ENCODE data around the gene DUOXA1.

DNA sequence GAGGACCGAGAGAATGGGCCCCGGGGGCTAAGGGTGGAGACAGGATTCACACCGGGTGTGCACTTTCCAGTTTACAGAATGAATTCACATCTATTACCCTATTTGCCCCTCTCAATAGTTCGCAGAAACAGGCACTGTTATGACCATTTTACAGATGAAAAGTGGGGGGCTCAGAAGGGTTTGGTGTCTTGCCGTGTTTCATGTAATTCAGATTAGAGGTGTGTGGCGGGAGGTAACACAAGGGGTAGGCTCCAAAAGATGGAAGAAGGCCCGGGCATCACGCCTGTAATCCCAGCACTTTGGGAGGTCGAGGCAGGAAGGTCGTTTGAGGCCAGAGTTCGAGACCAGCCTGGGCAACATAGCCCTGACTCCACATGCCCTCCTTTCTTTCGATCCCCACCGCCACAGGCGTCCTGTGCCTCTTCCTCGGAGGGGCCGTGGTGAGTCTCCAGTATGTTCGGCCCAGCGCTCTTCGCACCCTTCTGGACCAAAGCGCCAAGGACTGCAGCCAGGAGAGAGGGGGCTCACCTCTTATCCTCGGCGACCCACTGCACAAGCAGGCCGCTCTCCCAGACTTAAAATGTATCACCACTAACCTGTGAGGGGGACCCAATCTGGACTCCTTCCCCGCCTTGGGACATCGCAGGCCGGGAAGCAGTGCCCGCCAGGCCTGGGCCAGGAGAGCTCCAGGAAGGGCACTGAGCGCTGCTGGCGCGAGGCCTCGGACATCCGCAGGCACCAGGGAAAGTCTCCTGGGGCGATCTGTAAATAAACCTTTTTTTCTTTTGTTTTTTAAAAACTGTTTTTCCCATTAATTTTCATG is 12.2 kb downstream of the DUOXA1 start:
- no peak for TF ChIP-seq POLR2A (IDR thresholded peaks at IDR 0.05; ENCODE audit: low read length)
- TF ChIP-seq EP300 (IDR thresholded peaks at IDR 0.05): no peak
- TF ChIP-seq, protein P1, sequence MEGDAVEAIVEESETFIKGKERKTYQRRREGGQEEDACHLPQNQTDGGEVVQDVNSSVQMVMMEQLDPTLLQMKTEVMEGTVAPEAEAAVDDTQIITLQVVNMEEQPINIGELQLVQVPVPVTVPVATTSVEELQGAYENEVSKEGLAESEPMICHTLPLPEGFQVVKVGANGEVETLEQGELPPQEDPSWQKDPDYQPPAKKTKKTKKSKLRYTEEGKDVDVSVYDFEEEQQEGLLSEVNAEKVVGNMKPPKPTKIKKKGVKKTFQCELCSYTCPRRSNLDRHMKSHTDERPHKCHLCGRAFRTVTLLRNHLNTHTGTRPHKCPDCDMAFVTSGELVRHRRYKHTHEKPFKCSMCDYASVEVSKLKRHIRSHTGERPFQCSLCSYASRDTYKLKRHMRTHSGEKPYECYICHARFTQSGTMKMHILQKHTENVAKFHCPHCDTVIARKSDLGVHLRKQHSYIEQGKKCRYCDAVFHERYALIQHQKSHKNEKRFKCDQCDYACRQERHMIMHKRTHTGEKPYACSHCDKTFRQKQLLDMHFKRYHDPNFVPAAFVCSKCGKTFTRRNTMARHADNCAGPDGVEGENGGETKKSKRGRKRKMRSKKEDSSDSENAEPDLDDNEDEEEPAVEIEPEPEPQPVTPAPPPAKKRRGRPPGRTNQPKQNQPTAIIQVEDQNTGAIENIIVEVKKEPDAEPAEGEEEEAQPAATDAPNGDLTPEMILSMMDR (IDR thresholded peaks at IDR 0.05): no peak
- TF ChIP-seq RNF2 (IDR thresholded peaks at IDR 0.05; ENCODE audit: borderline replicate concordance, low read depth): no peak
- TF ChIP-seq TP53 (CRISPR knock-in tag; IDR thresholded peaks at IDR 0.05): no peak
- TF ChIP-seq, protein P2, sequence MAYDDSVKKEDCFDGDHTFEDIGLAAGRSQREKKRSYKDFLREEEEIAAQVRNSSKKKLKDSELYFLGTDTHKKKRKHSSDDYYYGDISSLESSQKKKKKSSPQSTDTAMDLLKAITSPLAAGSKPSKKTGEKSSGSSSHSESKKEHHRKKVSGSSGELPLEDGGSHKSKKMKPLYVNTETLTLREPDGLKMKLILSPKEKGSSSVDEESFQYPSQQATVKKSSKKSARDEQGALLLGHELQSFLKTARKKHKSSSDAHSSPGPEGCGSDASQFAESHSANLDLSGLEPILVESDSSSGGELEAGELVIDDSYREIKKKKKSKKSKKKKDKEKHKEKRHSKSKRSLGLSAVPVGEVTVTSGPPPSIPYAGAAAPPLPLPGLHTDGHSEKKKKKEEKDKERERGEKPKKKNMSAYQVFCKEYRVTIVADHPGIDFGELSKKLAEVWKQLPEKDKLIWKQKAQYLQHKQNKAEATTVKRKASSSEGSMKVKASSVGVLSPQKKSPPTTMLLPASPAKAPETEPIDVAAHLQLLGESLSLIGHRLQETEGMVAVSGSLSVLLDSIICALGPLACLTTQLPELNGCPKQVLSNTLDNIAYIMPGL (CRISPR knock-in tag; IDR thresholded peaks at IDR 0.05; ENCODE audit: borderline replicate concordance): no peak
- TF ChIP-seq, protein P3, sequence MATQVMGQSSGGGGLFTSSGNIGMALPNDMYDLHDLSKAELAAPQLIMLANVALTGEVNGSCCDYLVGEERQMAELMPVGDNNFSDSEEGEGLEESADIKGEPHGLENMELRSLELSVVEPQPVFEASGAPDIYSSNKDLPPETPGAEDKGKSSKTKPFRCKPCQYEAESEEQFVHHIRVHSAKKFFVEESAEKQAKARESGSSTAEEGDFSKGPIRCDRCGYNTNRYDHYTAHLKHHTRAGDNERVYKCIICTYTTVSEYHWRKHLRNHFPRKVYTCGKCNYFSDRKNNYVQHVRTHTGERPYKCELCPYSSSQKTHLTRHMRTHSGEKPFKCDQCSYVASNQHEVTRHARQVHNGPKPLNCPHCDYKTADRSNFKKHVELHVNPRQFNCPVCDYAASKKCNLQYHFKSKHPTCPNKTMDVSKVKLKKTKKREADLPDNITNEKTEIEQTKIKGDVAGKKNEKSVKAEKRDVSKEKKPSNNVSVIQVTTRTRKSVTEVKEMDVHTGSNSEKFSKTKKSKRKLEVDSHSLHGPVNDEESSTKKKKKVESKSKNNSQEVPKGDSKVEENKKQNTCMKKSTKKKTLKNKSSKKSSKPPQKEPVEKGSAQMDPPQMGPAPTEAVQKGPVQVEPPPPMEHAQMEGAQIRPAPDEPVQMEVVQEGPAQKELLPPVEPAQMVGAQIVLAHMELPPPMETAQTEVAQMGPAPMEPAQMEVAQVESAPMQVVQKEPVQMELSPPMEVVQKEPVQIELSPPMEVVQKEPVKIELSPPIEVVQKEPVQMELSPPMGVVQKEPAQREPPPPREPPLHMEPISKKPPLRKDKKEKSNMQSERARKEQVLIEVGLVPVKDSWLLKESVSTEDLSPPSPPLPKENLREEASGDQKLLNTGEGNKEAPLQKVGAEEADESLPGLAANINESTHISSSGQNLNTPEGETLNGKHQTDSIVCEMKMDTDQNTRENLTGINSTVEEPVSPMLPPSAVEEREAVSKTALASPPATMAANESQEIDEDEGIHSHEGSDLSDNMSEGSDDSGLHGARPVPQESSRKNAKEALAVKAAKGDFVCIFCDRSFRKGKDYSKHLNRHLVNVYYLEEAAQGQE (IDR thresholded peaks at IDR 0.05): no peak
- TF ChIP-seq MYC (IDR thresholded peaks at IDR 0.05; ENCODE audit: borderline replicate concordance, low read length): no peak
- no peak for TF ChIP-seq CHD4 (IDR thresholded peaks at IDR 0.05; ENCODE audit: borderline replicate concordance)
- no peak for TF ChIP-seq JUN (IDR thresholded peaks at IDR 0.05)
